ENCODE results near the gene LRRC56.

DNA sequence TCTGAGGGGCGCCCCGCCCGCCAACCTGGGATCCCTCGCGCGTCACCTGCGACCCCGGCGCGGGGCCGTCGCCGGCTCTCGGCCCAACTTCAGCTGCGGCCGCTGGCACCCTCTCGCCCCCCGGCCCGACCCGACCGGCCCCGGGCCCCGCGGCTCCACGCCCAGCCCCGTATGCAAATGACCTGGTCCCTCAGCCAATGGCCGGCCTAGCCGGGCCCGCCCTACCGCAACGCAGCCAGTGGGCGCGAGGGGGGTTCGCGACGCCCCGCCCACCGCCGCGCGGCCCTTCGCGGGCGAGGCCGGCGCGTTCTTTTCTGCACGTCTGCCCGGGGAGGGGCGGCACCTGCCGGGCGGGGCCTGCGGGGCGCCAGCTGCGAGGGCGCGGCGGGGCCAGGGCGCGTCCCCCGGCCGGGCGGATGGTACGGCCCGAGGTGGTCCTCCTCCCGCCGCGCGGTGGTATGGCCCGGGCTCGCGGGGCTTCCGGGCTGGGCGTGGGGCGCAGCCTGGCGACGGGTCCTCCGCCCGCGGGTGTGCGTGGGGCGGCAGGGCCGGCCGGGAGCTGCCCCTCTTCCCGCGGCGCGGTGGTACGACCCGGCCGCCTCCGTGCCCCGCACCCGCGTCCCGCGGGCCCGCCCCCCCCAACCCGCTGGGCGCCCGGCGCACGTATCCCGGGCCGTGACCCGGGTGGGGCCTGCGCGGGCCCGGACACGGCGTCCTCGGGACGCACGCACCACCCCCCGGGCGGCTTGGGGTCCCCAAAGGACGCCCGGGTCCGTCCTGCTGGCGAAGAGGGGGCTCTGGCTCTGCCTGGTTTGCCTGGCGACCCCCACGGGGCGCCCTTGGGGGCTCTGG lies 31.2 kb downstream of the LRRC56 start:
- no peak for TF ChIP-seq ZNF791 (tag by site-specific recombination; IDR thresholded peaks at IDR 0.05)
- no peak for TF ChIP-seq ZNF629 (tag by site-specific recombination; IDR thresholded peaks at IDR 0.05)
- no peak for TF ChIP-seq ZNF274 (IDR thresholded peaks at IDR 0.05; ENCODE audit: low read length)
- TF ChIP-seq ZNF274 (tag by site-specific recombination; IDR thresholded peaks at IDR 0.05; ENCODE audit: borderline replicate concordance), result no peak
- TF ChIP-seq ZNF350 (tag by site-specific recombination; IDR thresholded peaks at IDR 0.05), result no peak
- TF ChIP-seq, protein P1, sequence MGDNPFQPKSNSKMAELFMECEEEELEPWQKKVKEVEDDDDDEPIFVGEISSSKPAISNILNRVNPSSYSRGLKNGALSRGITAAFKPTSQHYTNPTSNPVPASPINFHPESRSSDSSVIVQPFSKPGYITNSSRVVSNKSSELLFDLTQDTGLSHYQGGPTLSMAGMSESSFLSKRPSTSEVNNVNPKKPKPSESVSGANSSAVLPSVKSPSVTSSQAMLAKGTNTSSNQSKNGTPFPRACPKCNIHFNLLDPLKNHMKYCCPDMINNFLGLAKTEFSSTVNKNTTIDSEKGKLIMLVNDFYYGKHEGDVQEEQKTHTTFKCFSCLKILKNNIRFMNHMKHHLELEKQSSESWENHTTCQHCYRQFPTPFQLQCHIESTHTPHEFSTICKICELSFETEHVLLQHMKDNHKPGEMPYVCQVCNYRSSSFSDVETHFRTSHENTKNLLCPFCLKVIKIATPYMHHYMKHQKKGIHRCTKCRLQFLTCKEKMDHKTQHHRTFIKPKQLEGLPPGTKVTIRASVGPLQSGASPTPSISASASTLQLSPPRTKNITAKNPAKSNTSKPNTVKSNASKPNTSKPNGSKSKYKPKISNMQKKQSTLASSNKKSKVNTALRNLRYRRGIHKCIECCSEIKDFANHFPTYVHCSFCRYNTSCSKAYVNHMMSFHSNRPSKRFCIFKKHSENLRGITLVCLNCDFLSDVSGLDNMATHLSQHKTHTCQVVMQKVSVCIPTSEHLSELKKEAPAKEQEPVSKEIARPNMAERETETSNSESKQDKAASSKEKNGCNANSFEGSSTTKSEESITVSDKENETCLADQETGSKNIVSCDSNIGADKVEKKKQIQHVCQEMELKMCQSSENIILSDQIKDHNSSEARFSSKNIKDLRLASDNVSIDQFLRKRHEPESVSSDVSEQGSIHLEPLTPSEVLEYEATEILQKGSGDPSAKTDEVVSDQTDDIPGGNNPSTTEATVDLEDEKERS (tag by site-specific recombination; IDR thresholded peaks at IDR 0.05), result no peak
- TF ChIP-seq, protein P2, sequence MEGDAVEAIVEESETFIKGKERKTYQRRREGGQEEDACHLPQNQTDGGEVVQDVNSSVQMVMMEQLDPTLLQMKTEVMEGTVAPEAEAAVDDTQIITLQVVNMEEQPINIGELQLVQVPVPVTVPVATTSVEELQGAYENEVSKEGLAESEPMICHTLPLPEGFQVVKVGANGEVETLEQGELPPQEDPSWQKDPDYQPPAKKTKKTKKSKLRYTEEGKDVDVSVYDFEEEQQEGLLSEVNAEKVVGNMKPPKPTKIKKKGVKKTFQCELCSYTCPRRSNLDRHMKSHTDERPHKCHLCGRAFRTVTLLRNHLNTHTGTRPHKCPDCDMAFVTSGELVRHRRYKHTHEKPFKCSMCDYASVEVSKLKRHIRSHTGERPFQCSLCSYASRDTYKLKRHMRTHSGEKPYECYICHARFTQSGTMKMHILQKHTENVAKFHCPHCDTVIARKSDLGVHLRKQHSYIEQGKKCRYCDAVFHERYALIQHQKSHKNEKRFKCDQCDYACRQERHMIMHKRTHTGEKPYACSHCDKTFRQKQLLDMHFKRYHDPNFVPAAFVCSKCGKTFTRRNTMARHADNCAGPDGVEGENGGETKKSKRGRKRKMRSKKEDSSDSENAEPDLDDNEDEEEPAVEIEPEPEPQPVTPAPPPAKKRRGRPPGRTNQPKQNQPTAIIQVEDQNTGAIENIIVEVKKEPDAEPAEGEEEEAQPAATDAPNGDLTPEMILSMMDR (tag by site-specific recombination; IDR thresholded peaks at IDR 0.05), result no peak
- TF ChIP-seq, protein P3, sequence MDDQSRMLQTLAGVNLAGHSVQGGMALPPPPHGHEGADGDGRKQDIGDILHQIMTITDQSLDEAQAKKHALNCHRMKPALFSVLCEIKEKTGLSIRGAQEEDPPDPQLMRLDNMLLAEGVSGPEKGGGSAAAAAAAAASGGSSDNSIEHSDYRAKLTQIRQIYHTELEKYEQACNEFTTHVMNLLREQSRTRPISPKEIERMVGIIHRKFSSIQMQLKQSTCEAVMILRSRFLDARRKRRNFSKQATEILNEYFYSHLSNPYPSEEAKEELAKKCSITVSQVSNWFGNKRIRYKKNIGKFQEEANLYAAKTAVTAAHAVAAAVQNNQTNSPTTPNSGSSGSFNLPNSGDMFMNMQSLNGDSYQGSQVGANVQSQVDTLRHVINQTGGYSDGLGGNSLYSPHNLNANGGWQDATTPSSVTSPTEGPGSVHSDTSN (CRISPR knock-in tag; IDR thresholded peaks at IDR 0.05), result peak; percentile 10; the same call in 1 of the 2 replicates
- no peak for TF ChIP-seq ZNF777 (tag by site-specific recombination; IDR thresholded peaks at IDR 0.05; ENCODE audit: borderline replicate concordance)
- TF ChIP-seq, protein P4, sequence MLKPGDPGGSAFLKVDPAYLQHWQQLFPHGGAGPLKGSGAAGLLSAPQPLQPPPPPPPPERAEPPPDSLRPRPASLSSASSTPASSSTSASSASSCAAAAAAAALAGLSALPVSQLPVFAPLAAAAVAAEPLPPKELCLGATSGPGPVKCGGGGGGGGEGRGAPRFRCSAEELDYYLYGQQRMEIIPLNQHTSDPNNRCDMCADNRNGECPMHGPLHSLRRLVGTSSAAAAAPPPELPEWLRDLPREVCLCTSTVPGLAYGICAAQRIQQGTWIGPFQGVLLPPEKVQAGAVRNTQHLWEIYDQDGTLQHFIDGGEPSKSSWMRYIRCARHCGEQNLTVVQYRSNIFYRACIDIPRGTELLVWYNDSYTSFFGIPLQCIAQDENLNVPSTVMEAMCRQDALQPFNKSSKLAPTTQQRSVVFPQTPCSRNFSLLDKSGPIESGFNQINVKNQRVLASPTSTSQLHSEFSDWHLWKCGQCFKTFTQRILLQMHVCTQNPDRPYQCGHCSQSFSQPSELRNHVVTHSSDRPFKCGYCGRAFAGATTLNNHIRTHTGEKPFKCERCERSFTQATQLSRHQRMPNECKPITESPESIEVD (tag by site-specific recombination; IDR thresholded peaks at IDR 0.05), result no peak
- TF ChIP-seq, protein P5, sequence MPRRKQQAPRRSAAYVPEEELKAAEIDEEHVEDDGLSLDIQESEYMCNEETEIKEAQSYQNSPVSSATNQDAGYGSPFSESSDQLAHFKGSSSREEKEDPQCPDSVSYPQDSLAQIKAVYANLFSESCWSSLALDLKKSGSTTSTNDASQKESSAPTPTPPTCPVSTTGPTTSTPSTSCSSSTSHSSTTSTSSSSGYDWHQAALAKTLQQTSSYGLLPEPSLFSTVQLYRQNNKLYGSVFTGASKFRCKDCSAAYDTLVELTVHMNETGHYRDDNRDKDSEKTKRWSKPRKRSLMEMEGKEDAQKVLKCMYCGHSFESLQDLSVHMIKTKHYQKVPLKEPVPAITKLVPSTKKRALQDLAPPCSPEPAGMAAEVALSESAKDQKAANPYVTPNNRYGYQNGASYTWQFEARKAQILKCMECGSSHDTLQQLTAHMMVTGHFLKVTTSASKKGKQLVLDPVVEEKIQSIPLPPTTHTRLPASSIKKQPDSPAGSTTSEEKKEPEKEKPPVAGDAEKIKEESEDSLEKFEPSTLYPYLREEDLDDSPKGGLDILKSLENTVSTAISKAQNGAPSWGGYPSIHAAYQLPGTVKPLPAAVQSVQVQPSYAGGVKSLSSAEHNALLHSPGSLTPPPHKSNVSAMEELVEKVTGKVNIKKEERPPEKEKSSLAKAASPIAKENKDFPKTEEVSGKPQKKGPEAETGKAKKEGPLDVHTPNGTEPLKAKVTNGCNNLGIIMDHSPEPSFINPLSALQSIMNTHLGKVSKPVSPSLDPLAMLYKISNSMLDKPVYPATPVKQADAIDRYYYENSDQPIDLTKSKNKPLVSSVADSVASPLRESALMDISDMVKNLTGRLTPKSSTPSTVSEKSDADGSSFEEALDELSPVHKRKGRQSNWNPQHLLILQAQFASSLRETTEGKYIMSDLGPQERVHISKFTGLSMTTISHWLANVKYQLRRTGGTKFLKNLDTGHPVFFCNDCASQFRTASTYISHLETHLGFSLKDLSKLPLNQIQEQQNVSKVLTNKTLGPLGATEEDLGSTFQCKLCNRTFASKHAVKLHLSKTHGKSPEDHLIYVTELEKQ (tag by site-specific recombination; IDR thresholded peaks at IDR 0.05; ENCODE audit: borderline replicate concordance), result no peak
- TF ChIP-seq ZNF501 (tag by site-specific recombination; IDR thresholded peaks at IDR 0.05), result no peak
- TF ChIP-seq, protein P6, sequence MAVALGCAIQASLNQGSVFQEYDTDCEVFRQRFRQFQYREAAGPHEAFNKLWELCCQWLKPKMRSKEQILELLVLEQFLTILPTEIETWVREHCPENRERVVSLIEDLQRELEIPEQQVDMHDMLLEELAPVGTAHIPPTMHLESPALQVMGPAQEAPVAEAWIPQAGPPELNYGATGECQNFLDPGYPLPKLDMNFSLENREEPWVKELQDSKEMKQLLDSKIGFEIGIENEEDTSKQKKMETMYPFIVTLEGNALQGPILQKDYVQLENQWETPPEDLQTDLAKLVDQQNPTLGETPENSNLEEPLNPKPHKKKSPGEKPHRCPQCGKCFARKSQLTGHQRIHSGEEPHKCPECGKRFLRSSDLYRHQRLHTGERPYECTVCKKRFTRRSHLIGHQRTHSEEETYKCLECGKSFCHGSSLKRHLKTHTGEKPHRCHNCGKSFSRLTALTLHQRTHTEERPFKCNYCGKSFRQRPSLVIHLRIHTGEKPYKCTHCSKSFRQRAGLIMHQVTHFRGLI (tag by site-specific recombination; IDR thresholded peaks at IDR 0.05), result no peak
- TF ChIP-seq ZNF670 (tag by site-specific recombination; IDR thresholded peaks at IDR 0.05; ENCODE audit: low read depth), result no peak

Measured in HEK293 (cell line).